Measurements from ENCODE around the gene ANO6. TPM values are rescaled to one million over a fixed set of nuclear protein-coding genes. Genes with fewer than 3 reads are reported as not detected.

ANO6 gene
- total RNA-seq, 1 donor from 2014 or later, result 24.1 TPM

DNA sequence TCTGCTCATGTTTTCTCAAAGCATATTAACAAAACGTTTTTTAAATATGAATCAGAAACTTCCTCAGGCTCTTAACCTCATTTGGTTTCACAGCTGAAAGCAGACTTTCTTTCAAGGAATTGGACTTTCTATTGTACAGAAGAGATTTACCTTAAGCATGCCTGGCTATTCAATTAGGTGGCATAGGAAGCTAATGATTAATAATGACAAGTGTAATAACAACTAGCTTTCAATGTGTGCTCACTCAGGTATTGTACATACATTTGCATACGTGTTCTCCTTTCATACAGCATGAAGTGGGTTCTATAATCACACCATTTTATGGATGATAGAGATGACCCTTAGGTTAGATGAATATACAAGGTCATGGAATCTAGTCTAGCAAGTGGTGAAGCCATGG lies 115.7 kb downstream of the ANO6 start:
- Mint-ChIP-seq H3K4me1 (no peaks in the 10 kb centered on the region), H3K36me3 (ENCODE audit: low read depth) (peaks cover 16% of the 10 kb centered on the region), H3K4me3 (no peak overlapping the region), H3K27ac (no peak overlapping the region), H3K27me3 (no peaks in the 10 kb centered on the region), H3K9me3 (peaks cover 5% of the 10 kb centered on the region)
- no peak for DNase-seq
- intact Hi-C loops (cut with micrococcal nuclease), result no loop called here

- Mint-ChIP-seq H3K36me3 (ENCODE audit: low read depth) (peaks cover 18% of the 10 kb centered on the region), H3K27ac (no peak overlapping the region), H3K4me3 (no peak overlapping the region), H3K9me3 (peaks cover 5% of the 10 kb centered on the region), H3K4me1 (no peaks in the 10 kb centered on the region), H3K27me3 (no peaks in the 10 kb centered on the region)
- intact Hi-C loops (cut with micrococcal nuclease), result no loop called here
- DNase-seq, result no peak
These were observed 118.5 kb downstream of the ANO6 start for GRCh38 chr12:45334396-45334795.

GRCh38 chr12:45336331-45336730 lies 120.4 kb downstream of the ANO6 start:
- peaks cover 19% of the 10 kb centered on the region for H3K36me3 Mint-ChIP-seq (ENCODE audit: low read depth)
- intact Hi-C loops (cut with micrococcal nuclease), result no loop called here
- H3K4me3 Mint-ChIP-seq, result no peak overlapping the region
- H3K27ac Mint-ChIP-seq, result no peak overlapping the region
- H3K27me3 Mint-ChIP-seq, result no peaks in the 10 kb centered on the region
- H3K9me3 Mint-ChIP-seq, result peaks cover 5% of the 10 kb centered on the region
- DNase-seq, result no peak
- no peaks in the 10 kb centered on the region for H3K4me1 Mint-ChIP-seq

- intact Hi-C loops (cut with micrococcal nuclease), result no loop called here
- Mint-ChIP-seq H3K27ac (no peak overlapping the region), H3K4me3 (no peak overlapping the region), H3K4me1 (no peaks in the 10 kb centered on the region), H3K36me3 (ENCODE audit: low read depth) (peaks cover 15% of the 10 kb centered on the region), H3K27me3 (no peaks in the 10 kb centered on the region), H3K9me3 (peaks cover 5% of the 10 kb centered on the region)
- no peak for DNase-seq
These were observed 121.1 kb downstream of the ANO6 start for GRCh38 chr12:45336762-45337596.

- peaks cover 5% of the 10 kb centered on the region for H3K9me3 Mint-ChIP-seq
- DNase-seq, result no peak
- H3K27ac Mint-ChIP-seq, result no peak overlapping the region
- H3K27me3 Mint-ChIP-seq, result no peaks in the 10 kb centered on the region
- H3K36me3 Mint-ChIP-seq (ENCODE audit: low read depth), result peaks cover 10% of the 10 kb centered on the region
- intact Hi-C loops (cut with micrococcal nuclease), result no loop called here
- H3K4me3 Mint-ChIP-seq, result no peak overlapping the region
- no peaks in the 10 kb centered on the region for H3K4me1 Mint-ChIP-seq
These were observed 121.9 kb downstream of the ANO6 start for GRCh38 chr12:45337835-45338234.

GRCh38 chr12:45338272-45338671 lies 122.4 kb downstream of the ANO6 start:
- H3K9me3 Mint-ChIP-seq, result peaks cover 6% of the 10 kb centered on the region
- peaks cover 1% of the 10 kb centered on the region for H3K4me1 Mint-ChIP-seq
- H3K27me3 Mint-ChIP-seq, result no peaks in the 10 kb centered on the region
- intact Hi-C loops (cut with micrococcal nuclease), result no loop called here
- H3K27ac Mint-ChIP-seq, result no peak overlapping the region
- DNase-seq, result no peak
- peaks cover 11% of the 10 kb centered on the region for H3K36me3 Mint-ChIP-seq (ENCODE audit: low read depth)
- H3K4me3 Mint-ChIP-seq, result no peak overlapping the region

DNA sequence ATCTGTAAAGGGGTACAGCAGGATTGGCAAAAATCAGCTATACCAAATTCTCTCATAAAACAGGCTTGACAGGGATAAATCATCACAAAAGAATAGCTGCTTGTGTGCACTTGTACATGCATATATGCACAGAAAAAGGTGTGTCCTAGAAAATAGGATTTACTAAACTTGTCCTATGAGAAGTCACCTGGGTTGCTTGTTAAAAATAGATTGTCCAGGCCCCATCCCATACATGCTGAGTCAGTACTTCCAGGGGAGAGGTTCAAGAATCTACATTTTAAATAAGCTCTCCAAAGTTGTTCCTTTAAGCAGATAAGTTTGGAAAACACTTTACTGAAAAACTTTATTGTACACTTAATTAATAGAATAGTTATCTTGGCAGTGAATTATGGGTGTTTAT lies 123.1 kb downstream of the ANO6 start:
- Mint-ChIP-seq H3K36me3 (ENCODE audit: low read depth) (peaks cover 13% of the 10 kb centered on the region), H3K4me3 (no peak overlapping the region), H3K27me3 (no peaks in the 10 kb centered on the region), H3K4me1 (peaks cover 3% of the 10 kb centered on the region), H3K9me3 (peaks cover 8% of the 10 kb centered on the region), H3K27ac (no peak overlapping the region)
- intact Hi-C loops (cut with micrococcal nuclease), result no loop called here
- no peak for DNase-seq

DNA sequence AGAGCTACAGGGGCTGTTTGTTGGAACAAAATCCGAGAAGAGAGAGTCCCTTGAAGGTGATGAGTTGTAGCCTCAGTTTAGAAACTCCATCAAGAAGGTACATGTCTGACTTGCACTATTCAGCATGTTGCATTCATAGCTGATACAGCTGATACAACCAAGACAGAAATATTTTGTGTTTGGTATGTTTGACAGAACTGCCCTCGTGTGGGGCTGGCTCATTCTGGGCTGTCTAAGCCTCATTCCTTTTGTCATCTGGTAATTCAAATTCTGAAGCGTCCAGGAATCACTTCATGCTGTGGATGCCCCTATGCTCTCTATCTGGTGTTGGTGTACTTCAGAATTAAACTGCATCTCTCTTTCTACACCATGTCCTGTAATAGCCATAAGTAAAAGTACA lies 126.3 kb downstream of the ANO6 start:
- Mint-ChIP-seq H3K27ac (no peak overlapping the region), H3K4me3 (no peak overlapping the region), H3K4me1 (peaks cover 3% of the 10 kb centered on the region), H3K27me3 (no peaks in the 10 kb centered on the region), H3K36me3 (ENCODE audit: low read depth) (peaks cover 13% of the 10 kb centered on the region), H3K9me3 (peaks cover 3% of the 10 kb centered on the region)
- no peak for DNase-seq
- intact Hi-C loops (cut with micrococcal nuclease), result no loop called here

DNA sequence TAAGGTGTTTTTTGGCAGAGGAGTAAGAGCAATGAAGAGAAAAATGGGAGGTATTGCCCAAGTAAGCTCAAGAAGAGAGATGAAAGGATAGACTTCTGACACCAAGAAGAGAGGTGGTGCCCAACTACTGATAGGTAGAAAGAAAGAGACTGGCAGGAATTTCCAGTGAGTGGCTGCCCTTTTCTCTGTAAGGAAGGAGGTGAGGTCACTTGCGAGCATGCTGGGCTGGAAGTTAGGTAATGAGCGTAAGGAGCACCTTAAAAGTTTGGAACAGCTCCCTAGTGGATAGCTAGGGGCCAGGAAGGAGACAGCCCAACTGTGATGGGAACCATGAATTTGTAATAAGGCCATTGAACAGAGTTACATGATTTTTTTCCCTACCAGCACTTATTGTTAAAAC lies 127.0 kb downstream of the ANO6 start:
- Mint-ChIP-seq H3K4me3 (no peak overlapping the region), H3K36me3 (ENCODE audit: low read depth) (peaks cover 12% of the 10 kb centered on the region), H3K9me3 (peaks cover 3% of the 10 kb centered on the region), H3K4me1 (peaks cover 3% of the 10 kb centered on the region), H3K27ac (no peak overlapping the region), H3K27me3 (no peaks in the 10 kb centered on the region)
- intact Hi-C loops (cut with micrococcal nuclease), result no loop called here
- DNase-seq, result no peak

GRCh38 chr12:45343269-45344051 lies 127.6 kb downstream of the ANO6 start:
- DNase-seq, result no peak
- Mint-ChIP-seq H3K4me1 (peaks cover 3% of the 10 kb centered on the region), H3K9me3 (peaks cover 3% of the 10 kb centered on the region), H3K27me3 (no peaks in the 10 kb centered on the region), H3K4me3 (no peak overlapping the region), H3K27ac (no peak overlapping the region), H3K36me3 (ENCODE audit: low read depth) (peaks cover 18% of the 10 kb centered on the region)
- intact Hi-C loops (cut with micrococcal nuclease), result no loop called here

GRCh38 chr12:45348311-45348710 lies 132.4 kb downstream of the ANO6 start:
- Mint-ChIP-seq H3K27ac (no peak overlapping the region), H3K4me1 (peaks cover 2% of the 10 kb centered on the region), H3K27me3 (no peaks in the 10 kb centered on the region), H3K4me3 (no peak overlapping the region), H3K9me3 (peaks cover 2% of the 10 kb centered on the region), H3K36me3 (ENCODE audit: low read depth) (peaks cover 48% of the 10 kb centered on the region)
- intact Hi-C loops (cut with micrococcal nuclease), result no loop called here
- no peak for DNase-seq

GRCh38 chr12:45348986-45349385 lies 133.1 kb downstream of the ANO6 start:
- Mint-ChIP-seq H3K36me3 (ENCODE audit: low read depth) (peaks cover 49% of the 10 kb centered on the region), H3K4me1 (peaks cover 4% of the 10 kb centered on the region)

GRCh38 chr12:45349916-45350315 lies 134.0 kb downstream of the ANO6 start:
- H3K27me3 Mint-ChIP-seq, result no peaks in the 10 kb centered on the region
- peaks cover 52% of the 10 kb centered on the region for H3K36me3 Mint-ChIP-seq (ENCODE audit: low read depth)
- H3K27ac Mint-ChIP-seq, result no peak overlapping the region
- no peak for DNase-seq
- H3K9me3 Mint-ChIP-seq, result no peaks in the 10 kb centered on the region
- peaks cover 11% of the 10 kb centered on the region for H3K4me1 Mint-ChIP-seq
- no peak overlapping the region for H3K4me3 Mint-ChIP-seq
- intact Hi-C loops (cut with micrococcal nuclease), result no loop called here

More at GRCh38 chr12:45348986-45349385, 133.1 kb downstream of the ANO6 start:
- Mint-ChIP-seq H3K27ac (no peak overlapping the region), H3K4me3 (no peak overlapping the region), H3K27me3 (no peaks in the 10 kb centered on the region), H3K9me3 (no peaks in the 10 kb centered on the region)
- intact Hi-C loops (cut with micrococcal nuclease), result no loop called here
- DNase-seq, result no peak

GRCh38 chr12:45350861-45351260 lies 135.0 kb downstream of the ANO6 start:
- H3K27ac Mint-ChIP-seq, result no peak overlapping the region
- H3K4me3 Mint-ChIP-seq, result no peak overlapping the region
- H3K36me3 Mint-ChIP-seq (ENCODE audit: low read depth), result peaks cover 59% of the 10 kb centered on the region
- intact Hi-C loops (cut with micrococcal nuclease), result no loop called here
- no peaks in the 10 kb centered on the region for H3K9me3 Mint-ChIP-seq
- no peaks in the 10 kb centered on the region for H3K27me3 Mint-ChIP-seq
- peaks cover 14% of the 10 kb centered on the region for H3K4me1 Mint-ChIP-seq
- no peak for DNase-seq

Measured in activated CD4-positive, alpha-beta T cell treated with anti-CD3 and anti-CD28 coated beads, Interleukin-2, amount 10 ng/mL, durations not matched to agents 24 days and 14 days (primary cell).